HAP-1 (cell line): ENCODE data around the gene NUP188.

ENCODE experiments used
- DNase-seq, 2 experiments: peaks; one replicate each; pipeline ENCODE4 v3.0.0-alpha.2; 2016 to 2020; ENCODE audit warnings: low spot score in 2 of 2
- H3K27me3 ChIP-seq: fragments of 250-450 bp; sonication (Bioruptor Pico); 2 replicates; pipeline ENCODE4 v1.5.1; 2020; ENCODE audit warnings: low read depth, mild to moderate bottlenecking, moderate library complexity
- H3K36me3 ChIP-seq: fragments of 250-450 bp; sonication (Bioruptor Pico); replicated peaks from 2 replicates; pipeline ENCODE4 v1.5.1; 2020; ENCODE audit warnings: mild to moderate bottlenecking
- H3K4me1 ChIP-seq: fragments of 250-450 bp; sonication (Bioruptor Pico); 2 replicates; pipeline ENCODE4 v1.5.1; 2020; ENCODE audit warnings: mild to moderate bottlenecking
- H3K4me3 ChIP-seq: fragments of 250-450 bp; sonication (Bioruptor Pico); 2 replicates; pipeline ENCODE4 v1.5.1; 2020; ENCODE audit warnings: mild to moderate bottlenecking, moderate library complexity
- H3K9me3 ChIP-seq: fragments of 250-450 bp; sonication (Bioruptor Pico); 2 replicates; pipeline ENCODE4 v1.5.1; 2020; ENCODE audit warnings: mild to moderate bottlenecking, moderate library complexity
- in situ Hi-C: fragments of 300-500 bp; cut with MboI; formaldehyde crosslinking; loops from 3 replicates; pipeline ENCODE4 v1.14.3; 2020; ENCODE audit warnings: low sequenced_read_pairs, inconsistent platforms, mixed read lengths

NUP188 gene

DNA sequence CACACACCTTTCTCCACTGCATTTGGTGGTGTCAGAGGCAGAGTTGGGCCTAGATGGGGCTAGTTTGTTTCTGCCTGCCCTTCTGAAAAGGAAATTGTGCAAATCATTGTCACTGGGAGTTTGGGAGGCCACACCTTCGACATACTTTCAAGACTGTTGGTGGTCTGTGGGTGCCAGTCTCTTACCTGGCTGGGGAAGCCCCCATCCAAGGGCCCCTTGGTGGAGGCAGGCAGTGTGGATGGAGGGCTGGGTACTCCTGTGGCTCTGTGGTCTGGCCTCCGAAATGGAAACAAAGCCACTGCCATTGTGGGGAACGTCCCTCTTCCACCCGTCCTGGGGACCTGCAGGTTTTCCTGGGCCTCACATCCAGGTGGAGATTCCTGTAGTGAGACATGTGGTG, 37.6 kb upstream of the NUP188 start:
- DNase-seq: no peak
- in situ Hi-C loops: no loop called here
- peaks cover 15% of the 10 kb centered on the region for H3K36me3 ChIP-seq
- H3K4me1 ChIP-seq: no peaks in the 10 kb centered on the region
- no peaks in the 10 kb centered on the region for H3K27me3 ChIP-seq
- H3K4me3 ChIP-seq: no peak overlapping the region
- no peaks in the 10 kb centered on the region for H3K9me3 ChIP-seq

DNA sequence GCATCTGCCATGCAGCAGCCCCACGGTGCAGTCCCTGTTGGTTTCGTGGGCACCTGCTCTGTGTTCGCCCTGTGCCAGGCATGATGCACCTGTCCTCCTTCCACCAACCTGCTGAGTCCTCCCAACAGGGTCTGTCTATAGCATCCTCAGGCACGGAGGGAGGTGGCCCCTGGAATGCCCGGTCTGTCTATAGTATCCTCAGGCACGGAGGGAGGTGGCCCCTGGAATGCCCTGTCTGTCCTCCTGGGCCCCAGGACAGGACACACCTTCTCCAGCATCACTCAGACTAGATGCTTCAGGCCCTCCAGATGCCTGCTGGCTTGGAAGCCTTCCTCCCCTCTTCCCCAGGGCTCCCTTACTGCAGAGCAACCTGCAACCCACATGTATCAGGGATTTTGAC, 36.6 kb upstream of the NUP188 start:
- in situ Hi-C loops: no loop called here
- H3K36me3 ChIP-seq: peaks cover 15% of the 10 kb centered on the region
- no peak overlapping the region for H3K4me3 ChIP-seq
- H3K9me3 ChIP-seq: no peaks in the 10 kb centered on the region
- DNase-seq: no peak
- H3K4me1 ChIP-seq: no peaks in the 10 kb centered on the region
- H3K27me3 ChIP-seq: no peaks in the 10 kb centered on the region

DNA sequence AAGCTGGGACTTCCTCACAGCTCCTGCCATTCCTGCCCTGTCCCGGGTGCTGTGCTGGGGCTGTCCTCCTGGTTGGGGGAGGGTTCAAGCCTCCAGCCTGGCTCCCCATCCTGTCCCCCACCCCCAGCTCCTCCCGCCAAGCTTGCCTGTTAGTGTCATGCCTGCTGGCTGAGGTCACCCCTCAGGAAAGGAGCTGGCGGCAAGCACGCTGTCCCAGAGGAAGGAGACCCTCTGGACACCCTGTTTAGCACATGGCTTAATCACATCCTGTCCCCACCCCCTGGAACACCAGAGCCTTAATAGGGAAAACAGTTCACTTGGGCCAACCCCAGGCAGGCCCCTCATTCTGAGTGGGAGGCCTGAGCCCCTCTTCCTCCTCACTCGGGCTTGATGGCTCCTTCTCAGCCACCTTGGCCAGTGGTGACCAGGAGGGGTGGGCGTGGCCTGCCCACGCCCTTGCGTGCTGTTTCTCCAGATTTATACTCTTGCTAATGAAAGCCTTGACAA, 35.9 kb upstream of the NUP188 start:
- Histone ChIP-seq H3K9me3 (no peaks in the 10 kb centered on the region), H3K4me1 (no peaks in the 10 kb centered on the region), H3K36me3 (peaks cover 15% of the 10 kb centered on the region), H3K4me3 (no peak overlapping the region), H3K27me3 (no peaks in the 10 kb centered on the region)
- in situ Hi-C loops: no loop called here
- DNase-seq: no peak

DNA sequence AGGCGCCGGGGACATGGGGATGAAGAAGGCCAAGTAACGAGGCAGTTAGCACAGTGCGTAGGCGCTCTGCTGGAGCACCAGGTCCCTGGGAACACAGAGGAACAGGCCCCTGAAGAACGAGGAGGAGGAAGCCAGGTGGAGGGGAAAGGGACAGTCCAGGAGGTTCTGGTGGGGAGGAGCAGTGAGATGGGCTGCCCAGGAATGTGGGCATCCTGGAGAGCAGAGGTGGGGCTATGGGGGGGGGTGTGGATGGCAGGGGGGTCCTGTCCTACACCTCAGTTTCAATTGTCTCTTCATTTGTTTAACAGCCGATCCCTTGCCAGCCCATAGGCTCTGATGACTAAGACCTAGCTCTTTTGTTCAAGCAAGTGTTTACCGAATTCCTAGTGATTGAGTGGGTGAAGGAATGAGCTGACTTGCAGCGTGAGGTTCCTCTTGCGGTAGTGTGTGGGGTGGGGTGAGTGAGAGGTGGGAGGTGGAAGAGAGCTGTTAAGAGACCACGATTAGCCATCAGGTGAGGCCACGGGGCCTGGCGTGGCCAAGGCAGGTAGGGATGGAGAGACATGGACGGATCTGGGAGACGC, 35.1 kb upstream of the NUP188 start:
- H3K4me1 ChIP-seq: no peaks in the 10 kb centered on the region
- H3K27me3 ChIP-seq: no peaks in the 10 kb centered on the region
- peaks cover 15% of the 10 kb centered on the region for H3K36me3 ChIP-seq
- no peak overlapping the region for H3K4me3 ChIP-seq
- DNase-seq: no peak
- in situ Hi-C loops: no loop called here
- H3K9me3 ChIP-seq: no peaks in the 10 kb centered on the region

DNA sequence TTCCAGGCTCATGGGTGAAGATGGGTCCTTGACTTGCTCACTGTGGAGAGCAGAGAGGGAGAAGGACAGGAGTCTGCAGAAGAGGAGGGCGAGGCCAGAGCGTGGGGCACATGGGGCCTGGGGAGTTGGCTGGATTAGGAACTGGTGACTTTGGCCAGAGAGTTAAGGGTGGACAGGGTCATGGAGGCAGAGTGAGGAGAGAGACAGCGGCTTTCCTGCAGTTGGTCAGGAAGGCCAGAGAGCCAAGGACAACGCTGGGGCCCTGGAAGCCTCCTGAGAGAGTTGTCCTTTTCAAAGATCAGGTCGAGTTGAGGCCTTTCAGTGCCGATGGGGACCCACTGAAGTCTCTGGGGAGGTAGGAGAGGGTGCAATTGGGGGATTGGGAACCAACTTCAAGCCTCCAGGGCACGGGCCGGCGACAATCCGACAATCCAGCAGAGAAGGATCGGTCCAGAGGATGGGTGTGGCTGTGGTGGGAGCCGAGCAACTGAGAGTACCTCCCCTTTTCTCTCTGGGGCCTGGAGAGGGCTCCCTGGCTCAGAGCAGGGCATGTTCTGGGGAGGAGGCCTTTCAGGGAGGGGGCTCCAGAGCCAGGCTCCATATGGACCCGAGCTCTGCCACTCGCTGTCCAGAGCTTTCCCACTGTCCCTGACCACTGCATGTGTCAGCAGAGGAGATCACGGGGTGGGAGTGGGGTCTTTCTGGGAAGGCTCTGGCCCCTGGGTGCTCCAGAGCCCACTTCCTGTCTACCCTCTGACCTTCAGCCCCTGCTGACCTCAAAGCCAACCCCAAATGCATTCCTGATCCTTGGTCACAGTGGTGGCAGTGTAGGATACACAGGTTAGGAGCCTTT, 34.2 kb upstream of the NUP188 start:
- Histone ChIP-seq H3K4me1 (no peaks in the 10 kb centered on the region), H3K9me3 (no peaks in the 10 kb centered on the region), H3K36me3 (peaks cover 9% of the 10 kb centered on the region), H3K27me3 (no peaks in the 10 kb centered on the region), H3K4me3 (no peak overlapping the region)
- no peak for DNase-seq
- in situ Hi-C loops: no loop called here

DNA sequence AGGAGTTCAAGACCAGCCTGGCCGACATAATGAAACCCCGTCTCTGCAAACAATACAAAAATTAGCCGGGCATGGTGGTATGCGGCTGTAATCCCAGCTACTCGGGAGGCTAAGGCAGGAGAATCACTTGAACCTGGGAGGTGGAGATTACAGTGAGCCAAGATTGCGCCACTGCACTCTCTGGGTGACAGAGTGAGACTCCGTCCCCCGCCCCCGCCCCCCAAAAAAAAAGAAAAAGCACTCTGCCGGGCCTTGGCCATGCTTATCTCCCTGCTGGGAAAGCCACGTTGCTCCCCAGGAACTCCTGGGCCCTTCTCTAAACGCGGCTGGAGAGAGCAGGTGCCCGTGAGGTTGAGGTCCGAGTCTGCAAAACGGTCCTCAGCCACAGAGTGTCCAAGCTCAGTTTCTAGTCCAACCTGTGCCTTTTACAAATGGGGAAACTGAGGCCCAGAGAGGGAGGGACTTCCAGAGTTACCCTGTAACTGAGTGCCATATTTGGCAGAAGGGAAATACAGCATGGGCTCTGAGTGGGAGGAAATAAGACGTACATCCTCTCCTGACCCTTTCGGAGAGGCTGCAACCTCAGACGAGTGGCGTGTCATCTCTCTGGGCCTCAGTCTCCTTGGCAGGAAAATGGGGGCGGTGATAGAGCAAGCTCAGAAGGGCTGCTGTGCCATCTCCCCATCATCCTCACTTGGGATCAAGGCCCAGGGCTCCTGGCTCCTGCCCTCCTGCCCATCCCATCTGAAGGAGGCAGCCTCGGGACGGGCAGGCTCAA, 33.3 kb upstream of the NUP188 start:
- in situ Hi-C loops: no loop called here
- Histone ChIP-seq H3K9me3 (no peaks in the 10 kb centered on the region), H3K36me3 (peaks cover under 1% of the 10 kb centered on the region; the same call in 1 of the 2 replicates), H3K4me1 (no peaks in the 10 kb centered on the region), H3K27me3 (no peaks in the 10 kb centered on the region), H3K4me3 (no peak overlapping the region)
- no peak for DNase-seq

DNA sequence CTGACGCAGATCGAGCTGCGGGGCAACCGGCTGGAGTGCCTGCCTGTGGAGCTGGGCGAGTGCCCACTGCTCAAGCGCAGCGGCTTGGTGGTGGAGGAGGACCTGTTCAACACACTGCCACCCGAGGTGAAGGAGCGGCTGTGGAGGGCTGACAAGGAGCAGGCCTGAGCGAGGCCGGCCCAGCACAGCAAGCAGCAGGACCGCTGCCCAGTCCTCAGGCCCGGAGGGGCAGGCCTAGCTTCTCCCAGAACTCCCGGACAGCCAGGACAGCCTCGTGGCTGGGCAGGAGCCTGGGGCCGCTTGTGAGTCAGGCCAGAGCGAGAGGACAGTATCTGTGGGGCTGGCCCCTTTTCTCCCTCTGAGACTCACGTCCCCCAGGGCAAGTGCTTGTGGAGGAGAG, 31.3 kb upstream of the NUP188 start:
- in situ Hi-C loops: no loop called here
- Histone ChIP-seq H3K36me3 (no peaks in the 10 kb centered on the region; the same call in 1 of the 2 replicates), H3K4me1 (no peaks in the 10 kb centered on the region), H3K9me3 (no peaks in the 10 kb centered on the region), H3K27me3 (no peaks in the 10 kb centered on the region), H3K4me3 (no peak overlapping the region)
- DNase-seq: no peak

DNA sequence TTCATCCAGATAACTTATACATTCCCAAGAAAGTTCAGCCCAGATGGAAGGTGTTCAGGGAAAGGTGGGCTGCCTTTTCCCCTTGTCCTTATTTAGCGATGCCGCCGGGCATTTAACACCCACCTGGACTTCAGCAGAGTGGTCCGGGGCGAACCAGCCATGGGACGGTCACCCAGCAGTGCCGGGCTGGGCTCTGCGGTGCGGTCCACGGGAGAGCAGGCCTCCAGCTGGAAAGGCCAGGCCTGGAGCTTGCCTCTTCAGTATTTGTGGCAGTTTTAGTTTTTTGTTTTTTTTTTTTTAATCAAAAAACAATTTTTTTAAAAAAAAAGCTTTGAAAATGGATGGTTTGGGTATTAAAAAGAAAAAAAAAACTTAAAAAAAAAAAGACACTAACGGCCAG, 30.8 kb upstream of the NUP188 start:
- in situ Hi-C loops: no loop called here
- H3K4me1 ChIP-seq: no peaks in the 10 kb centered on the region
- H3K36me3 ChIP-seq: no peaks in the 10 kb centered on the region; the same call in 1 of the 2 replicates

DNA sequence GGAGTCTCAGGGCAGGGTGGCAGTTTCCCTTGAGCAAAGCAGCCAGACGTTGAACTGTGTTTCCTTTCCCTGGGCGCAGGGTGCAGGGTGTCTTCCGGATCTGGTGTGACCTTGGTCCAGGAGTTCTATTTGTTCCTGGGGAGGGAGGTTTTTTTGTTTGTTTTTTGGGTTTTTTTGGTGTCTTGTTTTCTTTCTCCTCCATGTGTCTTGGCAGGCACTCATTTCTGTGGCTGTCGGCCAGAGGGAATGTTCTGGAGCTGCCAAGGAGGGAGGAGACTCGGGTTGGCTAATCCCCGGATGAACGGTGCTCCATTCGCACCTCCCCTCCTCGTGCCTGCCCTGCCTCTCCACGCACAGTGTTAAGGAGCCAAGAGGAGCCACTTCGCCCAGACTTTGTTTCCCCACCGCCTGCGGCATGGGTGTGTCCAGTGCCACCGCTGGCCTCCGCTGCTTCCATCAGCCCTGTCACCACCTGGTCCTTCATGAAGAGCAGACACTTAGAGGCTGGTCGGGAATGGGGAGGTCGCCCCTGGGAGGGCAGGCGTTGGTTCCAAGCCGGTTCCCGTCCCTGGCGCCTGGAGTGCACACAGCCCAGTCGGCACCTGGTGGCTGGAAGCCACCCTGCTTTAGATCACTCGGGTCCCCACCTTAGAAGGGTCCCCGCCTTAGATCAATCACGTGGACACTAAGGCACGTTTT, 30.2 kb upstream of the NUP188 start:
- in situ Hi-C loops: no loop called here
- DNase-seq: no peak
- no peaks in the 10 kb centered on the region for H3K4me1 ChIP-seq
- H3K27me3 ChIP-seq: no peaks in the 10 kb centered on the region
- no peak overlapping the region for H3K4me3 ChIP-seq
- no peaks in the 10 kb centered on the region; the same call in 1 of the 2 replicates for H3K36me3 ChIP-seq
- no peaks in the 10 kb centered on the region for H3K9me3 ChIP-seq

More for the DNA sequence above, 30.8 kb upstream of the NUP188 start:
- H3K4me3 ChIP-seq: no peak overlapping the region
- no peaks in the 10 kb centered on the region for H3K27me3 ChIP-seq
- no peak for DNase-seq
- H3K9me3 ChIP-seq: no peaks in the 10 kb centered on the region

DNA sequence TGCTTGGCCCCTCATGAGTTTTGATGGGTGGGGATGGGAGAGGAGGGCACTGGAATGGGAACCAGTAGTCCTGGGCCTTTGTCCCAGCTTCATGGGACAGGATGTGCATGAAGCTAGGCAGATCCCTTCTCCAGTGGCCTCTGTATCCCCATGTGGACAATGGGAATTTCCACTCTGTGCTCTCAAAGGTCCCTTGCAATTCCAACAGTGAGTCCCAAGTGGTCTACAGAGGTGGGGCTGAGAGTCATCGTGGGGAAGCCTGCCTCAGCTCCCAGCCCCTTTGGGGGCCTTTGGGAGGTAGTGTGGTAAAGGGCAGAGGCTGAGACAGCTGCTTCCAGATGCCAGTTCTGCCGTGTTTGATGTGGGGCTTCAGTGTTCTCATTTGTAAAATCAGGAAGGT, 28.6 kb upstream of the NUP188 start:
- no peaks in the 10 kb centered on the region for H3K9me3 ChIP-seq
- in situ Hi-C loops: no loop called here
- H3K27me3 ChIP-seq: no peaks in the 10 kb centered on the region
- DNase-seq: no peak
- no peaks in the 10 kb centered on the region for H3K4me1 ChIP-seq
- no peaks in the 10 kb centered on the region; the same call in 1 of the 2 replicates for H3K36me3 ChIP-seq
- no peak overlapping the region for H3K4me3 ChIP-seq

DNA sequence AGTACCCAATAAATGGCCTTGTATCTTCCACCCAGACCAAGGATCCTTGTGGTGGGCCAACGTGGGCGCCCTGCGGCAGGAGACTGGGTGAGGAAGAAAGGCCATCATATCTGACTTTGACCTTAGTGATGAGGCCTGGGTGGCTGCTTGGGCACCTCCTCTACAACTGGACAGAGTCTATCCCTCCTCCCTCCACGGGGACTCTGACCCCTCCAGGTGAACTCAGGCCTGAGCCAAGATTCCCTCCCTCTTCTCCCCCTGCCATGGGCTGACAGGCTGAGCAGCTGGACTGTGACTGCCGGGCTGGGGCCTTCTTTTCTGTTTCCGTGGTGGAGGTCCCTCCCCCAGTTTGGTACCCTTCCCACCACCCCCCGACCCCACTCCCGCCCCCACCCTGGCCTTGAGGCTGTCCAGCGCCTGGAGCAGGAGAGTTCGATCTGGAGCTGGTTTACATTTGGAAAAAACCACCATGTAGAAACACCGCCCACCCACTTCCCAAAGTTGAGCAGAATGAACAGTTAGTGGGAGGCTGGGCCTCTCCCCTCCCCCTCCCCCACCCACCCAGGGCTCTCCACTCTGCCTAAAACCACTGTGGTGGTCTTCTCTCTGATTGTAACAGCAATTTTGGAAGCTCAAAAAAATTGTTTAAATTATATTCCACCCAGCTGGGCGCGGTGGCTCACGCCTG, 28.0 kb upstream of the NUP188 start:
- H3K4me1 ChIP-seq: no peaks in the 10 kb centered on the region
- no peak for DNase-seq
- in situ Hi-C loops: no loop called here
- no peaks in the 10 kb centered on the region for H3K9me3 ChIP-seq
- no peak overlapping the region for H3K4me3 ChIP-seq
- no peaks in the 10 kb centered on the region; the same call in 1 of the 2 replicates for H3K36me3 ChIP-seq
- no peaks in the 10 kb centered on the region for H3K27me3 ChIP-seq

DNA sequence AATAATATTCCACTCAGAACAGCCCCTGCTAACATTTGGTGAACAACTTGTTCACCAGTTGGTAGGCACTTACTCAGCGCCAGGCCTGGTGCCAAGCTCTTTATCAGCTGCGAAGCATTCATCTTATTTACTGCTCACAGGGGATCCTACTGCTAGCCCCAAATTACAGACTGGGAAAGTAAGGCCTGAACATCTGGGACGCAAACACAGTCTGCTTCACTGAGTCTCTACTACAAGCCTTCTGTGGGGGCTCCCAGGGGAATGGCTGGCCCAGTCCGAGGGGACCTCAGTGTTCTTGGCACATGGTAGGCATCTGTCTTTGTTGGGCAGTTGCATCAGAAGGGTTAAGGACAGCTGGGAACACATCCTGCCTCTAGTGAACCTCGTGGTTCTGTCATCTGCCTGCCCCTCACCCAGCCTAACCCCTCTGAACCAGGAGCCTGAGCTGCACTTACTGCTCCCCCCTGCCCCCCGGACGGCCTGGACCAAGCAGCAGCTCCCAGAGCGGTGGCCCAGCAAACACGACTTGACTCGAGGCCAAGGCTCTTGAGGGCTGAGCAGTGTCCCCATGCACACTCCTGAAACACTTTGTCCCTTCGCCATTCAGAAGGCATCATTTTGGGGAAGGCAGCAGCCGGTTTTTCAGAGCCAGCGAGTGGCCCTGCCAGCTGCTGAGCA, 27.0 kb upstream of the NUP188 start, which contains the start of gene PHYHD1:
Gene PHYHD1 (plus strand): TSS at position 602 of the 678 bp plus-strand sequence. CDS start 1,342 bp downstream, outside the sequence.
- no peaks in the 10 kb centered on the region for H3K9me3 ChIP-seq
- 0 out of 2 replicates have a peak, but pooled peaks cover 1% of the 10 kb centered on the region for H3K27me3 ChIP-seq
- DNase-seq: no peak
- H3K36me3 ChIP-seq: no peaks in the 10 kb centered on the region; the same call in 1 of the 2 replicates
- H3K4me3 ChIP-seq: no peak within 1 kb of the TSS
- H3K4me1 ChIP-seq: no peaks in the 10 kb centered on the region
- in situ Hi-C loops: no loop called here
